ENCODE results near the gene INTS6.

Gene INTS6

GRCh38 chr13:51452361-51453206, at the start of gene INTS6:
Gene INTS6 (minus strand): TSS chr13:51453036. CDS start chr13:51452525, 511 bp downstream.
- Histone ChIP-seq H3K4me3 (ENCODE audit: low read length in 2 of 2) (peak within 1 kb of the TSS; percentile 78 to 91), H3K9ac (ENCODE audit: low read length in 2 of 2) (peak within 1 kb of the TSS; percentile 95), H3K36me3 (ENCODE audit: control insufficient read depth in 2 of 2, insufficient read depth in 2 of 2, low read length in 2 of 2) (peaks cover 3 to 13% of the 10 kb centered on the region in 2 donors), H3K9me3 (ENCODE audit: control insufficient read depth in 2 of 2, low read length in 2 of 2) (no peaks in the 10 kb centered on the region), H3K27me3 (ENCODE audit: control insufficient read depth in 1 of 2, insufficient read depth in 2 of 2, low read length in 2 of 2) (no peaks in the 10 kb centered on the region), H3K4me1 (ENCODE audit: control insufficient read depth, insufficient read depth, low read length) (peaks cover 2% of the 10 kb centered on the region), H3K27ac (ENCODE audit: low read length) (peak within 1 kb of the TSS; percentile 96)

- H3K4me3 ChIP-seq (ENCODE audit: low read length in 2 of 2) = no peak overlapping the region
- no peaks in the 10 kb centered on the region for H3K27me3 ChIP-seq (ENCODE audit: control insufficient read depth in 1 of 2, insufficient read depth in 2 of 2, low read length in 2 of 2)
- no peak overlapping the region for H3K27ac ChIP-seq (ENCODE audit: low read length)
- no peaks in the 10 kb centered on the region for H3K4me1 ChIP-seq (ENCODE audit: control insufficient read depth, insufficient read depth, low read length)
- H3K9me3 ChIP-seq (ENCODE audit: control insufficient read depth in 2 of 2, low read length in 2 of 2) = no peaks in the 10 kb centered on the region
- H3K36me3 ChIP-seq (ENCODE audit: control insufficient read depth in 2 of 2, insufficient read depth in 2 of 2, low read length in 2 of 2) = no peaks in the 10 kb centered on the region
- H3K9ac ChIP-seq (ENCODE audit: low read length in 2 of 2) = no peak overlapping the region
These were observed 49.4 kb upstream of the INTS6 start for GRCh38 chr13:51502153-51502651.

DNA sequence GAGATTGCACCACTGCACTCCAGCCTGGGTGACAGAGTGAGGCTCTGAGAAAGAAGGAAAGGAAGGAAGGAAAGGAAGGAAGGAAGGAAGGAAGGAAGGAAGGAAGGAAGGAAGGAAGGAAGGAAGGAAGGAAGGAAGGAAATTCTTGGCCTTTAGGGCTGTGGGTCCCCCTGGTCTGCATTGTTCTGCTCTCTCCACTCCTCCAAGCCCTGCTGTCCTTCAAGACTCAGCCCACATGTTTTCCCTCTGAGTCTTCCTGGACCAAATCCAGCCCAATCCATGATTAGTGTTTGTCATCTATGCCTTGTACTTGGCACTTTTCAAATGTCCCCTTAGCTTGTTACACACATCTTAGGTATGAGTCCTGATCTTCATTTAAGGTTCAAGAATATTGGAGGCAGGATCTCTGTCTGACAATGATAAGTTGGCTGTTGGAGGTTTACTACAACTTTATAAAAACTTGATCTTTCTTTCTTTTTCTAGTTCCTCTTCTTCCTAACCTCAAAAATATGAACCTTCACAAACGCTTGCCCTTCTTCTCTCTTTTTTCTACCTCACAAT, 48.8 kb upstream of the INTS6 start:
- Histone ChIP-seq H3K4me1 (ENCODE audit: control insufficient read depth, insufficient read depth, low read length) (no peaks in the 10 kb centered on the region), H3K36me3 (ENCODE audit: control insufficient read depth in 2 of 2, insufficient read depth in 2 of 2, low read length in 2 of 2) (no peaks in the 10 kb centered on the region), H3K27ac (ENCODE audit: low read length) (no peak overlapping the region), H3K27me3 (ENCODE audit: control insufficient read depth in 1 of 2, insufficient read depth in 2 of 2, low read length in 2 of 2) (no peaks in the 10 kb centered on the region), H3K9ac (ENCODE audit: low read length in 2 of 2) (no peak overlapping the region), H3K9me3 (ENCODE audit: control insufficient read depth in 2 of 2, low read length in 2 of 2) (no peaks in the 10 kb centered on the region), H3K4me3 (ENCODE audit: low read length in 2 of 2) (no peak overlapping the region)

DNA sequence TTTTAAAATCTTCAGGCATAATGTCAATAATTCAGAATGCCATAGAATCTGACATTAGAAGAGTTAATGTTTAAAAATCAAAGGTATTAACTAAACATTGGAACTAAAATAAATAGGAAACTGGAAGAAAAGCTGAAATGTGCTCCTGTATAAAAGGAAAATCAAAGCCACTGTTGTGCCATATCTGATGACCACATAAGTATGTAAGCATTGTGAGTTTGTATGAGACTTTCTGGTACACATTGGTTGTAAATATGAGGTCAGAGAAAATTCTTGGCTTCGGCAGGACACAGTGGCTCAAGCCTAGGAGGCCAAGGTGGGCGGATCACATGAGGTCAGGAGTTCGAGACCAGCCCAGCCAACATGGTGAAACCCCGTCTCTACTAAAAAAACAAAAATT, 48.3 kb upstream of the INTS6 start:
- no peak overlapping the region for H3K9ac ChIP-seq (ENCODE audit: low read length in 2 of 2)
- H3K4me1 ChIP-seq (ENCODE audit: control insufficient read depth, insufficient read depth, low read length) = no peaks in the 10 kb centered on the region
- H3K36me3 ChIP-seq (ENCODE audit: control insufficient read depth in 2 of 2, insufficient read depth in 2 of 2, low read length in 2 of 2) = no peaks in the 10 kb centered on the region
- H3K27me3 ChIP-seq (ENCODE audit: control insufficient read depth in 1 of 2, insufficient read depth in 2 of 2, low read length in 2 of 2) = no peaks in the 10 kb centered on the region
- no peak overlapping the region for H3K27ac ChIP-seq (ENCODE audit: low read length)
- no peak overlapping the region for H3K4me3 ChIP-seq (ENCODE audit: low read length in 2 of 2)
- H3K9me3 ChIP-seq (ENCODE audit: control insufficient read depth in 2 of 2, low read length in 2 of 2) = no peaks in the 10 kb centered on the region

DNA sequence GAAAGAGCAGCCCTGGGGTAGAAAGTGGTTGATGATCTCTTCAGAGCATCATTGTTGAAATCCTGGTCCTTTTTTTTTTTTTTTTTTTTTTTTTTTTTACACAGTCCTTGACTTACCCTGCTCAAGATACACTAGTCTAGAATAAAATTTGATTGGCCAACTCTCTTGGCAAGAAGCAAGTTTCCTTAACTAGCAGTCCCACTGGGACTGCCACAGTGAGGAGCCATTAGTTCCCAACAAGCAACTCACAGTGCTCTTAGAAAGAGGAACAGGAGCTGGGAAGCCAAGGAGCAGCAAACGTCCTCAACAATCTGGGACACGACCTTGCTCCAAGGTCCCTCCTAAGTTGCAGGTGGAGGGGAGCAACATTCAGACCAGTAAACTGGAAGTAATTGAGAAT, 47.9 kb upstream of the INTS6 start:
- H3K9me3 ChIP-seq (ENCODE audit: control insufficient read depth in 2 of 2, low read length in 2 of 2) = no peaks in the 10 kb centered on the region
- H3K9ac ChIP-seq (ENCODE audit: low read length in 2 of 2) = no peak overlapping the region
- H3K4me3 ChIP-seq (ENCODE audit: low read length in 2 of 2) = no peak overlapping the region
- H3K36me3 ChIP-seq (ENCODE audit: control insufficient read depth in 2 of 2, insufficient read depth in 2 of 2, low read length in 2 of 2) = no peaks in the 10 kb centered on the region
- no peak overlapping the region for H3K27ac ChIP-seq (ENCODE audit: low read length)
- H3K27me3 ChIP-seq (ENCODE audit: control insufficient read depth in 1 of 2, insufficient read depth in 2 of 2, low read length in 2 of 2) = no peaks in the 10 kb centered on the region
- no peaks in the 10 kb centered on the region for H3K4me1 ChIP-seq (ENCODE audit: control insufficient read depth, insufficient read depth, low read length)

DNA sequence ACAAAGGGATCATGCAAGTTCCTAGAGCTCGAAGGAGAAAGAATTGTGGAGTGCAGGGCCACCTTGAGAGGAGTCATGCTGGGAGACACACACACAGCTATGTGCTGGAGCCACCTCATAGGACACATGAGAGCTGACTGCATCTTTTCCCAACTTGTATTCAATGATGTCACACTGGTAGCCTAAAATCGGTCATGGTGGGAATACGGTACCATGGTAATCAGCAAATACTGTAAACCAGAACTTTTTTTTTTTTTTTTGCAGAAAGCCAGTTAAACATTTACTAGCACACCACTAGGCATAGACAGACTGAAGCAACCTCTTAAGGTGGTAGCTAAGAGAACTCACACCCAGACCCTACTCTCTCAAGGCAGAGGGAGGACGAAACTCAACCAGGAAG, 47.0 kb upstream of the INTS6 start:
- no peak overlapping the region for H3K9ac ChIP-seq (ENCODE audit: low read length in 2 of 2)
- H3K9me3 ChIP-seq (ENCODE audit: control insufficient read depth in 2 of 2, low read length in 2 of 2) = no peaks in the 10 kb centered on the region
- no peaks in the 10 kb centered on the region for H3K36me3 ChIP-seq (ENCODE audit: control insufficient read depth in 2 of 2, insufficient read depth in 2 of 2, low read length in 2 of 2)
- no peak overlapping the region for H3K4me3 ChIP-seq (ENCODE audit: low read length in 2 of 2)
- no peaks in the 10 kb centered on the region for H3K27me3 ChIP-seq (ENCODE audit: control insufficient read depth in 1 of 2, insufficient read depth in 2 of 2, low read length in 2 of 2)
- no peak overlapping the region for H3K27ac ChIP-seq (ENCODE audit: low read length)
- no peaks in the 10 kb centered on the region for H3K4me1 ChIP-seq (ENCODE audit: control insufficient read depth, insufficient read depth, low read length)

DNA sequence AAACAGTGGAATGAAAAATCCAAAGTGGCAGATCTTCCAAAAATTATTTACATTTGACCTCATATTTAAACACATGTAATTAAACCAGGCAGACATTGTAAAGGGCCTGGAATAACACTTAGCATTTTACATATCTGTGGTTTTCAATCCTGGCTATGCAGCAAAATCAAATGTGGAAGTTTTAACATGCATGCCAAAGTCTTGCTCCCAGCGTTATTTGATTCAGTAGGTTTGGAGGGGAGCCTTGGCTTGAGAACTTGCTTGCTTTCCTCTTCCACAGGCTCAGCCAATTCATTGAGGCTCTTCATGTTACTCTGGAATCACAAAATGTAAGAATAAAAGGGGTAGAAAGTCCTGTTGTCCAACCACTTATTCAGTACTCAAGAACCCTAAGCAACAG, 42.5 kb upstream of the INTS6 start:
- Histone ChIP-seq H3K27me3 (ENCODE audit: control insufficient read depth in 1 of 2, insufficient read depth in 2 of 2, low read length in 2 of 2) (no peaks in the 10 kb centered on the region), H3K4me1 (ENCODE audit: control insufficient read depth, insufficient read depth, low read length) (no peaks in the 10 kb centered on the region), H3K9me3 (ENCODE audit: control insufficient read depth in 2 of 2, low read length in 2 of 2) (no peaks in the 10 kb centered on the region), H3K4me3 (ENCODE audit: low read length in 2 of 2) (no peak overlapping the region), H3K27ac (ENCODE audit: low read length) (no peak overlapping the region), H3K36me3 (ENCODE audit: control insufficient read depth in 2 of 2, insufficient read depth in 2 of 2, low read length in 2 of 2) (no peaks in the 10 kb centered on the region), H3K9ac (ENCODE audit: low read length in 2 of 2) (no peak overlapping the region)

DNA sequence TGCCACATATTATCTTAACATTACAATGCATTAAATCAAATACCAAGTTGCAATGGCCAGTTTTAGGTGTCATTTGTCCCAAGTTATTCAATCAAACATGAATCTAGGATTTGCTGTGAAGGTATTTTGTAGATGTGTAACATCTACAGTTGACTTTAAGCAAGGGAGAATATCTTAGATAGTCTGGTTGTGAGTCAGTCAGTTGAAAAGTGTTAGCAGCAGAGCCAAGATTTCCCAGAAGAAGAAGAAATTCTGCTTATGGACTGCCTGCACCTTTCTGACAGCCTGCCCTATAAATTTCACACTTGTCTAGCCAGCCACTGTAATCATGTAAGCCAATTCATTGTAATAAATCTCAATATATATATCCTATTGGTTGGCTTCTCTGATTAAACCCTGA, 41.3 kb upstream of the INTS6 start:
- H3K4me3 ChIP-seq (ENCODE audit: low read length in 2 of 2) = no peak overlapping the region
- H3K4me1 ChIP-seq (ENCODE audit: control insufficient read depth, insufficient read depth, low read length) = no peaks in the 10 kb centered on the region
- H3K9ac ChIP-seq (ENCODE audit: low read length in 2 of 2) = no peak overlapping the region
- no peaks in the 10 kb centered on the region for H3K9me3 ChIP-seq (ENCODE audit: control insufficient read depth in 2 of 2, low read length in 2 of 2)
- no peak overlapping the region for H3K27ac ChIP-seq (ENCODE audit: low read length)
- H3K27me3 ChIP-seq (ENCODE audit: control insufficient read depth in 1 of 2, insufficient read depth in 2 of 2, low read length in 2 of 2) = no peaks in the 10 kb centered on the region
- H3K36me3 ChIP-seq (ENCODE audit: control insufficient read depth in 2 of 2, insufficient read depth in 2 of 2, low read length in 2 of 2) = no peaks in the 10 kb centered on the region

- Histone ChIP-seq H3K4me1 (ENCODE audit: control insufficient read depth, insufficient read depth, low read length) (no peaks in the 10 kb centered on the region), H3K36me3 (ENCODE audit: control insufficient read depth in 2 of 2, insufficient read depth in 2 of 2, low read length in 2 of 2) (no peaks in the 10 kb centered on the region), H3K27me3 (ENCODE audit: control insufficient read depth in 1 of 2, insufficient read depth in 2 of 2, low read length in 2 of 2) (no peaks in the 10 kb centered on the region), H3K4me3 (ENCODE audit: low read length in 2 of 2) (no peak overlapping the region), H3K9me3 (ENCODE audit: control insufficient read depth in 2 of 2, low read length in 2 of 2) (no peaks in the 10 kb centered on the region), H3K27ac (ENCODE audit: low read length) (no peak overlapping the region), H3K9ac (ENCODE audit: low read length in 2 of 2) (no peak overlapping the region)
These were observed 35.4 kb upstream of the INTS6 start for GRCh38 chr13:51488212-51488611.

DNA sequence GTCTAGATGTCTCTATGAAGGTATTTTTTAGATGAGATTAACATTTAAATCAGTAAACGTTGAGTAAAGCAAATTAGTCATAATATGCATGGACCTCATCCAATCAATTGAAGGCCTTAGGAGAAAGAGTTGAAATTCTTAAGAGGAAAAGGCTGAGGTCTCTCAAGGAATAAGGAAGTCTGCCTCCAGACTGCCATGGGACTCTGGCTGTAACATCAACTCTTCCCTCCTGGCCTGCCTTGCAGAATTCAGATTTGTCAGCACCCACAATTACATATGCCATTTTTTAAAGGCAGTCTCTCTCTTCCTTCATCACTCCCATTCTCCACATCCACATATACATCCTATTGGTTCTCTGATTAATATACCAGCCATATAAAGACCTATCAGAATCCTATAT, 28.8 kb upstream of the INTS6 start:
- Histone ChIP-seq H3K4me1 (ENCODE audit: control insufficient read depth, insufficient read depth, low read length) (no peaks in the 10 kb centered on the region), H3K27me3 (ENCODE audit: control insufficient read depth in 1 of 2, insufficient read depth in 2 of 2, low read length in 2 of 2) (no peaks in the 10 kb centered on the region), H3K36me3 (ENCODE audit: control insufficient read depth in 2 of 2, insufficient read depth in 2 of 2, low read length in 2 of 2) (no peaks in the 10 kb centered on the region), H3K4me3 (ENCODE audit: low read length in 2 of 2) (no peak overlapping the region), H3K27ac (ENCODE audit: low read length) (no peak overlapping the region), H3K9ac (ENCODE audit: low read length in 2 of 2) (no peak overlapping the region), H3K9me3 (ENCODE audit: control insufficient read depth in 2 of 2, low read length in 2 of 2) (no peaks in the 10 kb centered on the region)

GRCh38 chr13:51479199-51479523, 26.3 kb upstream of the INTS6 start:
- Histone ChIP-seq H3K4me1 (ENCODE audit: control insufficient read depth, insufficient read depth, low read length) (no peaks in the 10 kb centered on the region), H3K9ac (ENCODE audit: low read length in 2 of 2) (no peak overlapping the region), H3K27me3 (ENCODE audit: control insufficient read depth in 1 of 2, insufficient read depth in 2 of 2, low read length in 2 of 2) (no peaks in the 10 kb centered on the region), H3K27ac (ENCODE audit: low read length) (no peak overlapping the region), H3K4me3 (ENCODE audit: low read length in 2 of 2) (no peak overlapping the region), H3K9me3 (ENCODE audit: control insufficient read depth in 2 of 2, low read length in 2 of 2) (no peaks in the 10 kb centered on the region), H3K36me3 (ENCODE audit: control insufficient read depth in 2 of 2, insufficient read depth in 2 of 2, low read length in 2 of 2) (no peaks in the 10 kb centered on the region)
